Prostate gland (tissue), 2 donors: ENCODE results near the gene MAD2L1BP. TPM values are rescaled to one million over a fixed set of nuclear protein-coding genes. Genes with fewer than 3 reads are reported as not detected.

Experiments used
- DNase-seq: peaks from one replicate; pipeline ENCODE4 v3.0.0-alpha.2; 2019; ENCODE audit warnings: low spot score
- H3K27ac ChIP-seq, 2 donors: fragments of 200-600 bp; sonication (generic); 2 replicates each; pipeline ENCODE4 v1.5.1; 2017 to 2019
- H3K27me3 ChIP-seq: fragments of 200-600 bp; sonication (generic); replicated peaks from 2 replicates; pipeline ENCODE4 v1.5.1; 2019; ENCODE audit not compliant: insufficient read depth
- H3K36me3 ChIP-seq, 2 donors: fragments of 200-600 bp; sonication (generic); 1 replicate in 1 of 2; 2 replicates in 1 of 2; pipeline versions ENCODE4 v1.5.1 to v1.8.1; 2017 to 2019
- H3K4me1 ChIP-seq: fragments of 200-600 bp; sonication (generic); replicated peaks from 2 replicates; pipeline ENCODE4 v1.5.1; 2019
- H3K4me3 ChIP-seq, 2 donors: fragments of 200-600 bp; sonication (generic); 2 replicates each; pipeline ENCODE4 v1.5.1; 2017 to 2019
- H3K9me3 ChIP-seq: fragments of 200-600 bp; sonication (generic); 2 replicates; pipeline ENCODE4 v1.5.1; 2017
- POLR2A ChIP-seq: fragments of 450-650 bp; IDR thresholded peaks from one replicate; pipeline ENCODE4 v1.6.1; 2016; ENCODE audit warnings: antibody characterized with exemption, mild to moderate bottlenecking
- POLR2AphosphoS5 ChIP-seq: sonication (generic); formaldehyde crosslinking; IDR thresholded peaks from one replicate; pipeline ENCODE4 v1.6.1; 2017; ENCODE audit warnings: antibody characterized with exemption
- WGBS: methylation state at CpG from one replicate; pipeline ENCODE4 v1.1.5; 2018; 5-methylcytosine and 5-hydroxymethylcytosine counted together
- intact Hi-C: fragments of 100-400 bp; cut with DNase I; formaldehyde crosslinking; loops from one replicate; pipeline ENCODE4 v1.14.2; 2022
- total RNA-seq, 2 donors: library from RNA; depleted of rRNA; stranded (reverse); fragments of >200 nt; gene quantifications; one replicate each; pipeline ENCODE4 v1.1.0, GENCODE V29; 2016
- TF ChIP-seq, protein P1 (sequence below), 4 experiments: fragments of 200-600 bp in 2 of 4; fragments of 450-650 bp in 2 of 4; sonication (generic) in 2 of 4; IDR thresholded peaks; 1 replicate in 3 of 4; 2 replicates in 1 of 4; pipeline ENCODE4 v1.5.1; 2016 to 2019; ENCODE audit warnings: antibody characterized with exemption in 4 of 4, mild to moderate bottlenecking in 2 of 4, moderate library complexity in 2 of 4

The MAD2L1BP gene
- total RNA-seq, 2 donors from 2014 or later, result 24.9 to 46.8 TPM

DNA sequence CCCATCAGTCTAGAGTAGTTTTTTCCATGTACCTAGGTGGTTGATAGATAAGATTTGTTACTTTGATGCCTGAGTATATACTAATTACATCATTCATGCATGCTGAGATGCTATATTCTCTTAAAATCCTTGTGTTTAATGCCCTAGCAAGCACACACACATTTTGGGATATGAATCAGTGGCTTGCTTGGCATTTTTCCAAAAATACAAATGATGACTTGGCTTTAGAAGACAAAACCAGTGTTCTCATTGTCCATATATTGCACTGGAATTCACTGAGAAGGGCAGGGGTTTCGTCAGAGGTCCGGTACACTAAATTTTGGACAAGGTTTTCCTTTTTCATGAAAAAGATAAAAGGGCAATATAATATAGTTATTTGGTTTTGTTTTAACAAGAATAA lies 31.5 kb upstream of the MAD2L1BP start:
- H3K36me3 ChIP-seq, result no peaks in the 10 kb centered on the region
- TF ChIP-seq, protein P1, sequence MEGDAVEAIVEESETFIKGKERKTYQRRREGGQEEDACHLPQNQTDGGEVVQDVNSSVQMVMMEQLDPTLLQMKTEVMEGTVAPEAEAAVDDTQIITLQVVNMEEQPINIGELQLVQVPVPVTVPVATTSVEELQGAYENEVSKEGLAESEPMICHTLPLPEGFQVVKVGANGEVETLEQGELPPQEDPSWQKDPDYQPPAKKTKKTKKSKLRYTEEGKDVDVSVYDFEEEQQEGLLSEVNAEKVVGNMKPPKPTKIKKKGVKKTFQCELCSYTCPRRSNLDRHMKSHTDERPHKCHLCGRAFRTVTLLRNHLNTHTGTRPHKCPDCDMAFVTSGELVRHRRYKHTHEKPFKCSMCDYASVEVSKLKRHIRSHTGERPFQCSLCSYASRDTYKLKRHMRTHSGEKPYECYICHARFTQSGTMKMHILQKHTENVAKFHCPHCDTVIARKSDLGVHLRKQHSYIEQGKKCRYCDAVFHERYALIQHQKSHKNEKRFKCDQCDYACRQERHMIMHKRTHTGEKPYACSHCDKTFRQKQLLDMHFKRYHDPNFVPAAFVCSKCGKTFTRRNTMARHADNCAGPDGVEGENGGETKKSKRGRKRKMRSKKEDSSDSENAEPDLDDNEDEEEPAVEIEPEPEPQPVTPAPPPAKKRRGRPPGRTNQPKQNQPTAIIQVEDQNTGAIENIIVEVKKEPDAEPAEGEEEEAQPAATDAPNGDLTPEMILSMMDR (IDR thresholded peaks at IDR 0.05), result no peak
- TF ChIP-seq POLR2A, result no peak
- no peak for TF ChIP-seq POLR2AphosphoS5
- no peaks in the 10 kb centered on the region for H3K9me3 ChIP-seq
- no peak for DNase-seq
- H3K4me1 ChIP-seq, result no peaks in the 10 kb centered on the region
- H3K4me3 ChIP-seq, result no peak overlapping the region
- intact Hi-C loops, result no loop called here
- H3K27me3 ChIP-seq, result no peaks in the 10 kb centered on the region
- 78% methylated on average over 2 of the region's 2 CpGs for WGBS
- H3K27ac ChIP-seq, result no peak overlapping the region

DNA sequence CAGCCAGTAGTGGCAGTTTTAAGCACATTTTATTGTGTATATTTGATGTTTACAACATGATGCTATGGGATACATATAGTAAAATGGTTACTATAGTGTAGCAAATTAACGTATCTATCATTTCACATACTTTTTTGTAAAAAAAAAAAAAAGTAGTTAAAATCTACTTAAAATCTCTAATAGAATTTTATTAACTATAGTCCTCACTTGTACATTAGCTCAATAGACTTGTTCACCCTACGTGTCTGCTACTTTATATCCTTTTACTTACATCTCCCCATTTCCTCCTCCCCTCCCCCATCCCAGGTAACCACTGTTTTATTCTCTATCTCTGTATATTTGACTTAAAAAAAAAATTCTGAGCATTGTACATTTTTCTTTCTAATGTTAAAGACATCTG lies 29.6 kb upstream of the MAD2L1BP start:
- no peak for DNase-seq
- TF ChIP-seq, protein P1 (IDR thresholded peaks at IDR 0.05), result no peak
- TF ChIP-seq POLR2A (no peak), POLR2AphosphoS5 (no peak)
- WGBS, result 89% methylated on average over 2 of the region's 2 CpGs
- no peaks in the 10 kb centered on the region for H3K27me3 ChIP-seq
- H3K4me1 ChIP-seq, result no peaks in the 10 kb centered on the region
- intact Hi-C loops, result no loop called here
- no peaks in the 10 kb centered on the region for H3K36me3 ChIP-seq
- no peak overlapping the region for H3K4me3 ChIP-seq
- H3K27ac ChIP-seq, result no peak overlapping the region
- H3K9me3 ChIP-seq, result no peaks in the 10 kb centered on the region

DNA sequence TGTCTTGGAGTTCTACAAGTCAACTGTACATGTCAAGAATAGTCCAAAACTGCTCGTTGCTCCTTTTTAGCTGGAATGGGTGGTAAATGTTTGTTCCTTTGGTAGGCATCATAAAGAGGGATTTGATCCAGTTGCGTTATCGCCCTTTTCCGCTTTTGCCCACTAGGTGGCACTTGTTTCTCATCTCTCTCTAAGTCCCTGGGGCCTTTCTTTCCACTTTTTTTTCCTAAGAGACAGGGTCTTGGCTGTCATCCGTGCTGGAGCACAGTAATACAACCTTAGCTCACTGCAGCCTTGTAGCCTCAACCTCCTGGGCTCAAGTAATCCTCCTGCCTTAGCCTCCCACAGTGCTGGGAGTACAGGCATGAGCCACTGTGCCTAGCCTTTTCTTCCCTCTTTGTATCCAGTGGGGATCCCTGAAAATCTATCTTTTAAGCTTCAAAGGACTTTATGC lies 27.3 kb upstream of the MAD2L1BP start:
- H3K9me3 ChIP-seq, result no peaks in the 10 kb centered on the region
- H3K27ac ChIP-seq, result no peak overlapping the region
- no peaks in the 10 kb centered on the region for H3K36me3 ChIP-seq
- no peak overlapping the region for H3K4me3 ChIP-seq
- 4% methylated on average over 5 of the region's 5 CpGs for WGBS
- no peaks in the 10 kb centered on the region for H3K27me3 ChIP-seq
- no peak for TF ChIP-seq POLR2A
- peak; percentile 31 for TF ChIP-seq POLR2AphosphoS5
- TF ChIP-seq, protein P1 (IDR thresholded peaks at IDR 0.05), result peak; percentile 40 to 74 (median 60)
- no peaks in the 10 kb centered on the region for H3K4me1 ChIP-seq
- peak; percentile 60 for DNase-seq
- intact Hi-C loops, result no loop called here

DNA sequence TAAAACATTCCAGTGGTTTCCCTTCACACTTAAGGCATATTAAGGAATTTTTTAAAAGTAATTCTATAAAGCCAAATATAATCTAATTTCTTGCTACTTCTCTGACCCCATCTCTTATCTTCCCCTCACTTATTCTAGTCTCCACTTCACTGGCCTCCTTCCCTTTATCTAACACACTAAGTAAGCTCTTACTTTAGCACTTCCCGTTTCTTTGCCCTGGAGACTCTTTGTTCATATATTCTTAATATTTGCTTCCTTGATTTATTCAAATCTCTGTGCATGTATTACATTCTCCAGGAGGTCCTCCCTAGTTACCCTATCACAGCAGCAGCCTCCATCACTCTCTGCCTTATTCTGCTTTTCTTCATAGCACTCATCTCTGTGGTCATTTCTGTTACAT lies 26.8 kb upstream of the MAD2L1BP start:
- Histone ChIP-seq H3K27me3 (no peaks in the 10 kb centered on the region), H3K27ac (no peak overlapping the region), H3K9me3 (no peaks in the 10 kb centered on the region), H3K4me1 (no peaks in the 10 kb centered on the region), H3K36me3 (peaks cover 0 to 4% of the 10 kb centered on the region in 2 donors), H3K4me3 (no peak overlapping the region)
- 60% methylated on average over 1 of the region's 1 CpG for WGBS
- DNase-seq, result no peak
- TF ChIP-seq POLR2A, result no peak
- TF ChIP-seq, protein P1 (IDR thresholded peaks at IDR 0.05), result no peak
- no peak for TF ChIP-seq POLR2AphosphoS5
- intact Hi-C loops, result no loop called here

DNA sequence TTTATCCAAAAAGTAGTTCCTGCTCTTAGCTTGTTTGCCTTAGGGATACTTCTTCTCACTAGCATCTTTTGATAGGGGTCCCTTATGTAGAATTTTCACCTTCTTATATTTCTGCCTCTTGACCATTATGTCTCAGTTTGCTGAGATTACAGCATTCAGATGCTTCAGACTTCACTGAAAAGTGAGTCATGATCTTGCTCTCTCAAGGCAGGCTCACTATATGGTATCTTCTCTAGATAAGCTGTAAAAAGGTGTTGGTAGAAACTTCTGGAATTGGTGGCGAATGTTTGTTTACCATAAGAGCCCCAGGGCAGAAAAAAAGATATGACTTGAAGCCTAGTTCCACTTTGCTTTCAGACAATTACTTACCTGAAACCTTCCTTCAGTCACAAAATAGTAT lies 26.2 kb upstream of the MAD2L1BP start:
- no peak for DNase-seq
- intact Hi-C loops, result no loop called here
- 68% methylated on average over 1 of the region's 1 CpG for WGBS
- no peaks in the 10 kb centered on the region for H3K9me3 ChIP-seq
- TF ChIP-seq, protein P1 (IDR thresholded peaks at IDR 0.05), result no peak
- TF ChIP-seq POLR2AphosphoS5 (no peak), POLR2A (no peak)
- H3K27me3 ChIP-seq, result no peaks in the 10 kb centered on the region
- no peak overlapping the region for H3K4me3 ChIP-seq
- peaks cover 0 to 10% of the 10 kb centered on the region in 2 donors for H3K36me3 ChIP-seq
- H3K27ac ChIP-seq, result no peak overlapping the region
- H3K4me1 ChIP-seq, result no peaks in the 10 kb centered on the region
